HG03378 (cell line): Measurements from ENCODE around the gene HEXIM2.

Experiments
- ATAC-seq: cut with Tn5 transposase; IDR thresholded peaks from one replicate; pipeline ENCODE4 v1.9.1; 2021; ENCODE audit warnings: mild to moderate bottlenecking, moderate library complexity; ENCODE audit not compliant: unreplicated experiment

Gene HEXIM2

GRCh38 chr17:45143767-45144198, 17.9 kb upstream of the HEXIM2 start:
- no peak for ATAC-seq

GRCh38 chr17:45144199-45145034, 17.3 kb upstream of the HEXIM2 start:
- no peak for ATAC-seq

GRCh38 chr17:45145035-45145389, 16.7 kb upstream of the HEXIM2 start:
- no peak for ATAC-seq

GRCh38 chr17:45146166-45146565, 15.5 kb upstream of the HEXIM2 start:
- ATAC-seq = no peak

- ATAC-seq = no peak
These were observed 15.1 kb upstream of the HEXIM2 start for GRCh38 chr17:45146592-45146889.

- no peak for ATAC-seq
These were observed 14.6 kb upstream of the HEXIM2 start for GRCh38 chr17:45146890-45147580.

GRCh38 chr17:45147581-45148182, 14.0 kb upstream of the HEXIM2 start:
- ATAC-seq = no peak

GRCh38 chr17:45148183-45149036, 13.3 kb upstream of the HEXIM2 start, which contains the start of gene HEXIM1:
TSS of gene HEXIM1 (plus strand) at chr17:45148475. CDS start at chr17:45149191, 716 bp downstream.
- peak; percentile 43 for ATAC-seq

GRCh38 chr17:45149037-45149668, 12.5 kb upstream of the HEXIM2 start:
- no peak for ATAC-seq

- no peak for ATAC-seq
These were observed 11.7 kb upstream of the HEXIM2 start for GRCh38 chr17:45149669-45150664.

GRCh38 chr17:45150911-45151809, 10.5 kb upstream of the HEXIM2 start:
- no peak for ATAC-seq

- no peak for ATAC-seq
These were observed 6.6 kb upstream of the HEXIM2 start for GRCh38 chr17:45155029-45155428.

- ATAC-seq = no peak
These were observed 6.2 kb upstream of the HEXIM2 start for GRCh38 chr17:45155483-45155882.

GRCh38 chr17:45156242-45156641, 5.4 kb upstream of the HEXIM2 start:
- no peak for ATAC-seq

- ATAC-seq = peak; percentile 9
These were observed 1.0 kb upstream of the HEXIM2 start for GRCh38 chr17:45160447-45161287.

GRCh38 chr17:45162025-45162687, 481 bp downstream of the HEXIM2 start:
- no peak for ATAC-seq

GRCh38 chr17:45164734-45165269, 3.1 kb downstream of the HEXIM2 start:
- ATAC-seq = no peak
